ENCODE data around the gene HYCC1. TPM values are rescaled to one million over a fixed set of nuclear protein-coding genes. Genes with fewer than 3 reads are reported as not detected.
"Not testable (repeated sequence)": the region's sequence is repeated elsewhere in the genome, so short reads cannot be mapped to it uniquely, and the experiment has no call there.

The HYCC1 gene
- total RNA-seq, 2 donors from 2014 or later = 20.2 to 41.1 TPM

- H3K4me3 Mint-ChIP-seq = no peak overlapping the region
- no peaks in the 10 kb centered on the region for H3K4me1 Mint-ChIP-seq
- H3K27me3 Mint-ChIP-seq = no peaks in the 10 kb centered on the region
- H3K36me3 Mint-ChIP-seq (ENCODE audit: low read depth) = peaks cover 33% of the 10 kb centered on the region
- ATAC-seq (replicated peaks) = no peak
- no peaks in the 10 kb centered on the region for H3K9me3 Mint-ChIP-seq
- H3K27ac Mint-ChIP-seq = no peak overlapping the region
Observed at GRCh38 chr7:22980422-22980821, 33.5 kb downstream of the HYCC1 start.

DNA sequence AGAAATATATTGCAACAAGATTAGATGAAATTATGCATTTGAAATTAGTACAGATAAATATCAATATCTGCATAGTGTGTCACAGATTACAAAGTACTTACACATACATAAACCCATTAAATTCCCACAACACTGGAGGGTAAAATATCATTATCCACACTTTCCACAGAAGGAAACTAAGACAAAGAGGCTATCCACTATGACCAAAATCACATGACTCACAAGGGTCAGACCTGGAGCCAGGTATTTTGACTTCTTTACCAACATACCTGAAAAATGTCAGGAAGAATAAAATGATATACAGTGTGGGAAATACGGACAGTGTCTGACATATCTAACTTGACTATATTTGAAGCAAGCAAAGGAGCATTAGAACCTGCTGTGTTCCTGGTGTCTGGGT lies 34.1 kb downstream of the HYCC1 start:
- Mint-ChIP-seq H3K4me3 (no peak overlapping the region), H3K36me3 (ENCODE audit: low read depth) (peaks cover 38% of the 10 kb centered on the region), H3K27ac (no peak overlapping the region), H3K4me1 (no peaks in the 10 kb centered on the region), H3K9me3 (no peaks in the 10 kb centered on the region), H3K27me3 (no peaks in the 10 kb centered on the region)
- ATAC-seq (replicated peaks) = no peak

DNA sequence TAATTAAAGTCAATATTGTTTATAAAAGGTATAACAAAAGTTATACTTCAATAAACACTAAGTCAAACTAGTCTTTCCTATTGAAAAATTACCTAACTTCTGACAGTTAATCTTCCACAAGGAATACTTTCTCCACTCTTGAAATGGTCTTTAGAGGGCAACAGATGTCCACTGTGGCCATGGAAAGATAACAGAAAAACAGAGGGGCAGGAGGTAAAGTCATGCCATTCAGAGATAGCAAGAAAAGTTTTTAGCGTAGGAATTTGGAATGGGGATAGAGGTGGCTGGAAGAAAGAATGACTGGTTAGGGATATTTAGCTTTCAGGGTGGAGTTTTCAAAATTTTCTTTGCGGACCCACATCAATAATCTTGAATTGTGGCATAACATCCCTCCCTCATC lies 34.7 kb downstream of the HYCC1 start:
- no peaks in the 10 kb centered on the region for H3K27me3 Mint-ChIP-seq

GRCh38 chr7:22974636-22975035 lies 39.3 kb downstream of the HYCC1 start:
- not testable (repeated sequence) for ATAC-seq (replicated peaks); H3K4me3 Mint-ChIP-seq; H3K27me3 Mint-ChIP-seq; H3K9me3 Mint-ChIP-seq; H3K4me1 Mint-ChIP-seq; H3K27ac Mint-ChIP-seq
- peaks cover 48% of the 10 kb centered on the region for H3K36me3 Mint-ChIP-seq (ENCODE audit: low read depth)

More for the DNA sequence above, 34.7 kb downstream of the HYCC1 start:
- no peak for ATAC-seq (replicated peaks)
- no peak overlapping the region for H3K4me3 Mint-ChIP-seq
- no peak overlapping the region for H3K27ac Mint-ChIP-seq
- H3K9me3 Mint-ChIP-seq = no peaks in the 10 kb centered on the region
- peaks cover 44% of the 10 kb centered on the region for H3K36me3 Mint-ChIP-seq (ENCODE audit: low read depth)
- no peaks in the 10 kb centered on the region for H3K4me1 Mint-ChIP-seq

DNA sequence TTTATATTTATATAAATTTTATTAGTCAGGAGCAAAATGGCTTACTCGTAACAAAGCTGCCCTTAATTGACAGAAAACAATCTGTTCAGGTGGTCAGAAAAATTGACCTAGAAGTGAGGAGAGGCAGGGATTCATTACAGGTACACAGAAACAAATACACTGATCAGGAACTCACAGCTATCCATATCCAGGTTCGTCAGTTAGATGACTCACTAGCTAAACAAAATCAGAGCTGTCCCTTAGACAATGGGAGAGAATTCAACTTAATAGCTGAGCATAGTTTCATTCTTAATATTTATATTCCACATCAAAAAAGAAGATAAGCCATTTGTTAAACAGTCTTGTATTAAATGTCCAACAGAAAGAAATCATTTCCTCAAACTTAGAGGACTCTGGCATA lies 41.7 kb downstream of the HYCC1 start:
- Mint-ChIP-seq H3K4me3 (no peak overlapping the region), H3K4me1 (no peaks in the 10 kb centered on the region), H3K27ac (no peak overlapping the region), H3K27me3 (no peaks in the 10 kb centered on the region), H3K36me3 (ENCODE audit: low read depth) (peaks cover 40% of the 10 kb centered on the region), H3K9me3 (no peaks in the 10 kb centered on the region)
- ATAC-seq (replicated peaks) = no peak

GRCh38 chr7:22969010-22969431 lies 44.9 kb downstream of the HYCC1 start:
- no peaks in the 10 kb centered on the region for H3K4me1 Mint-ChIP-seq
- no peak for ATAC-seq (replicated peaks)
- no peak overlapping the region for H3K27ac Mint-ChIP-seq
- H3K36me3 Mint-ChIP-seq (ENCODE audit: low read depth) = peaks cover 9% of the 10 kb centered on the region
- H3K4me3 Mint-ChIP-seq = no peak overlapping the region
- no peaks in the 10 kb centered on the region for H3K27me3 Mint-ChIP-seq
- H3K9me3 Mint-ChIP-seq = no peaks in the 10 kb centered on the region

Other genes with a start within 250 kb of the HYCC1 start
- gene TOMM7, start 191.3 kb downstream of the HYCC1 start, total RNA-seq = 100 to 1,000 TPM; 262 to 281 TPM
- 10 to 100 TPM; 15.0 to 19.4 TPM for gene KLHL7, start 91.7 kb upstream of the HYCC1 start, total RNA-seq
- gene NUP42, start 167.9 kb upstream of the HYCC1 start, total RNA-seq = 10 to 100 TPM; 24.7 to 48.1 TPM
- 1 to 10 TPM; 1.3 to 3.2 TPM for gene GPNMB, start 232.6 kb upstream of the HYCC1 start, total RNA-seq

Data from activated T-helper 17 cell treated with anti-CD3 and anti-CD28 coated beads, Interleukin-2, amount 50 U/mL, for 72 hours (primary cell).